GM08714 (cell line): ENCODE data around the gene ZBTB5.
"Not testable (repeated sequence)": the region's sequence is repeated elsewhere in the genome, so short reads cannot be mapped to it uniquely, and the experiment has no call there.

Experiments
- H3K4me3 ChIP-seq: fragments of 200-500 bp; sonication (Bioruptor generic); 2 replicates; pipeline ENCODE4 v1.5.1; 2014; ENCODE audit warnings: mild to moderate bottlenecking, low read length, inconsistent platforms
- ZNF274 ChIP-seq: IDR thresholded peaks from 2 replicates; pipeline ENCODE4 v1.6.1; 2012; ENCODE audit warnings: mild to moderate bottlenecking, low read depth, low read length

The ZBTB5 gene

GRCh38 chr9:37471942-37472684 is 6.9 kb upstream of the ZBTB5 start:
- no peak for TF ChIP-seq ZNF274
- H3K4me3 ChIP-seq = peak overlapping the region; percentile 58; the same call in 1 of the 2 replicates

- no peak overlapping the region for H3K4me3 ChIP-seq
- no peak for TF ChIP-seq ZNF274
Observed at GRCh38 chr9:37468620-37469019, 3.4 kb upstream of the ZBTB5 start.

- H3K4me3 ChIP-seq = not testable (repeated sequence)
Observed at GRCh38 chr9:37467530-37467929, 2.3 kb upstream of the ZBTB5 start.

GRCh38 chr9:37466037-37466709 is 923 bp upstream of the ZBTB5 start:
- H3K4me3 ChIP-seq = peak overlapping the region; percentile 64
- no peak for TF ChIP-seq ZNF274

- no peak for TF ChIP-seq ZNF274
- peak overlapping the region; percentile 84 for H3K4me3 ChIP-seq
Observed at GRCh38 chr9:37464426-37465248, 613 bp downstream of the ZBTB5 start.

- no peak for TF ChIP-seq ZNF274
- peak overlapping the region; percentile 84 for H3K4me3 ChIP-seq
Observed at GRCh38 chr9:37464006-37464405, 1.2 kb downstream of the ZBTB5 start.

- no peak for TF ChIP-seq ZNF274
- no peak overlapping the region for H3K4me3 ChIP-seq
Observed at GRCh38 chr9:37456817-37457216, 8.4 kb downstream of the ZBTB5 start.

GRCh38 chr9:37455884-37456647 is 9.2 kb downstream of the ZBTB5 start:
- H3K4me3 ChIP-seq = no peak overlapping the region
- no peak for TF ChIP-seq ZNF274

- TF ChIP-seq ZNF274 = no peak
- H3K4me3 ChIP-seq = no peak overlapping the region
Observed at GRCh38 chr9:37454238-37454637, 11.0 kb downstream of the ZBTB5 start.

- H3K4me3 ChIP-seq = no peak overlapping the region
- no peak for TF ChIP-seq ZNF274
Observed at GRCh38 chr9:37453827-37454226, 11.4 kb downstream of the ZBTB5 start.

GRCh38 chr9:37452611-37453010 is 12.6 kb downstream of the ZBTB5 start:
- H3K4me3 ChIP-seq = no peak overlapping the region
- TF ChIP-seq ZNF274 = no peak

- no peak for TF ChIP-seq ZNF274
- no peak overlapping the region for H3K4me3 ChIP-seq
Observed at GRCh38 chr9:37451628-37452027, 13.6 kb downstream of the ZBTB5 start.

GRCh38 chr9:37449862-37450632 is 15.2 kb downstream of the ZBTB5 start:
- no peak overlapping the region for H3K4me3 ChIP-seq
- TF ChIP-seq ZNF274 = no peak

GRCh38 chr9:37447111-37447510 is 18.1 kb downstream of the ZBTB5 start:
- no peak for TF ChIP-seq ZNF274
- H3K4me3 ChIP-seq = no peak overlapping the region
